Measurements from ENCODE around the gene RREB1.

Gene RREB1

DNA sequence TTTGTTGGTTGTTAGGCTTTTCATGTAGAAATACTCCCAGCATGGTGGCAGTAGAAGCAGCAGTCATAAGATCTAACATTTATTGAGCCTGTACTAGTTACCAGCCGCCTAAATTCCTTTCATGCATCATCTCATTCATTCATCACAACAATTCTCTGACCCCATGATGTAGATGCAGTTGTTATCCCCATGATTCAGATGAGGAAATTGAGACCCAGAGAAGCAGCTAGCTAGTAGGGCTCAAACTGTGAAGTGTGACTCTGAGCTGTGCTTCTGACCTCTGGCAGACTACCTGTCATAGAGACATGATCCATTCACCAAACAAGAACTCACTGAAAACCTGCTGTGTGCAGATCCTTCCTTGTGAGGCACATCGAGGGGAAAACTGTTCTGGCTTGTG, 16.9 kb downstream of the RREB1 start:
- DNase-seq, result no peak

DNA sequence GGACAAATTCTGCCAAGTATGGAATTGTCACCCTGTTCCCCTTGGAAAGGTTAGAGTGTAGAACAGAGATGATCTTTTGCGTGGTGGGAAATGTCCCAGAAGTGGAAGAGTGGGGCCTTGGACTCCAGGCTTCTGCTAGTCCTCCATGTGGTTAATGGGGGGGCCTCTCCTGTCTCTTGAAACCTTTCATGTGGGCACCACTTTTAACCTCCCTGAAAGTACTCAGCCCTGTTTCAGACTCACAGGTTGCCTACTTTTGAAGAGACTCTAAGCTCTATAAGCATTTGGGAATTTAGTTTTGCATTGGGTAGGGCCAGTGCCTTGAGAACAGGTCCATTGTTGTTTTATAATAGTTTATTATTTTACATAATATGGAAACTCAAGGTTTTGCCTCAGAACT, 17.5 kb downstream of the RREB1 start:
- no peak for DNase-seq

DNA sequence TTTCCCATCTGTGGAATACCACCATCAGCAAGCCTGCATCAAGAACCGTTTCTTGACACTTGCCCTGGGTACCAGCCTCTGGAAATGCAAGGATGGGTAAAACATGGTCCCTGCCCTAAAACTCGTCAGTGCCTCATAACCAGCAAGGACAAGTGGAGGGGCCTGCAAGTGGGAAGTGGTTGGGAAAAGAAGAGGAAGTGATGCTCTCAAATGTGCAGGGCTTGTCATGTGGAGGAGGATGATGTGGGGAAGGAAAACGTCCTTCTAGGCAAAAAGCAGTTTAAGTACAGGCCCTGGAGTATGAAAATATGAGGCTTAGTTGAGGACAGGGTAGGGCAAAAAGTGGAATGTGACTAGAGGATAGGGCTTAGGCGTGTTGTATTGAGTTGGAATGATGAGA, 19.0 kb downstream of the RREB1 start:
- DNase-seq, result no peak

DNA sequence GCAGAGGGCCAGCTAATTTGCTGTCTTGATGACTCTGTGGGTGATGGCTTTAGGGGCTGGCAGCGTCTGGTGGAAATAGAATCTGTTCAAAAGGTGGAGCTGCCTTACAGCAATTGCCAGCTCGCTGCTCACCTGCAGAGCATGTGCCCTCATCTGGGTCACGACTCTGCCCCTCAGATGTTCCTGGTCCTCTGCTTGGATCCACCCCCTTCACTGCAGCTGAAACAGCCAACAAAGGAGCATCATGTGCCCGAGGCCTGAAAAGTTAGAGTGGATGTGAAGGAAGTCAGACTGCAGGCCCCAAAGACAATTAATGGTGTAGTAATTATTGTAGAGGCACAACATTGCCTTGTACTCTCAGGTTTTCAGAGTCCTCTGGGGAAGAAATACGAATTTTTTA, 19.9 kb downstream of the RREB1 start:
- no peak for DNase-seq

DNA sequence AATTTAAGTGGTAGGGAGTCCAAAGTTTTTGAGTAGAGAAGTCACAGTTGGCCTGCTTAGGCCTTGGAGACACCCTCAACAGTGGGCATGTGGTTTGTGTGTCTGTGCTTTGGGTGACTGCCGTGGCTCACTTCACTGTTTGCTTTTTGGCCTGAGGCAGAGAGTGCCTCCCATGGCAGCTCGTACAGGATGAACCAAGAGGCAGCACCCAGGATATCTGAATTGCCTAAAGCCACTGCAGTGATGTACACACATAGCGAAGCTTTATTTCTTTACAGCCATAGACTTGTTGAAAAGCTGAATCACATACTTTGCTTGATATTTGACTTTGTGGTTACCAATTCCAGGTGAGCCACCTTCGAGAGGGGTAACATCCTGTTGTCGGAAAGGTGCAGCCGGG, 21.6 kb downstream of the RREB1 start:
- no peak for DNase-seq

DNA sequence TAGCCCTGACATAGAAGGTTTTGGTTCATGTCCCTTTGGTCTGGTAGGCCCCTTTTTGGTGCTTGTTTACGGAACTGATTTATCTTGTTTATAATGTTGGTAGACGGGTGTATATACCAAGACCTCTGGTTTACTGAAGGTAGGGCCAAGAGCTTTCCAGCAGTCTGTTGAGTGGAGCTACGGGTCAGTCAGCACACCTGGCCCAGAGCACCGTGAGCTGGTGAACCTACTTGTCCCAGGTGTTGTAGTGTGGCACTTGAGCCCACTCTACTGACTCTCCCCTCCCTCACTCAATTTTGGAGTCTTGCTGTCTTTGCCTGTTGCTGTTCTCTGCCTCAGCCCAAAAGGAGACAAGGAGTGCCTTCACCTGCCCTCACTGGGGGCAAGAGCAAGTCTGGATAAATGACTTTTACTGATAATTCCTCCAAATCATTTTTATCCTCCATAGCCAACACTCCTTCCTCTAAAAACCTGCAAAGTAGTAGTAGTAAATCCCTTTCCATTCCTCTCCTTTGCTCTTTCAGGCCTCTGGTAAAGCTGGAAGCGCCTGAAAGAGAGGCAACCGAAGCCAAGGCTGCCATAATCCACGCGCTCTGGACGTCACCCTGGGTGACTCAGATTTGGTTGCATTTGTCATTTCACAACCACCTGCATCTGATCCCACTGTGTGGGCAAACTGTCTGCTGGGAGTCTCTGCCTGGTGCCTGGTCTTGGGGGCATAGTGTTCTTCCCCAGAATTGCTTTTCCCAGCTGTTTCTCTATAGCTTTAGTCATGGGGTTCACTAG, 22.2 kb downstream of the RREB1 start:
- DNase-seq, result no peak

DNA sequence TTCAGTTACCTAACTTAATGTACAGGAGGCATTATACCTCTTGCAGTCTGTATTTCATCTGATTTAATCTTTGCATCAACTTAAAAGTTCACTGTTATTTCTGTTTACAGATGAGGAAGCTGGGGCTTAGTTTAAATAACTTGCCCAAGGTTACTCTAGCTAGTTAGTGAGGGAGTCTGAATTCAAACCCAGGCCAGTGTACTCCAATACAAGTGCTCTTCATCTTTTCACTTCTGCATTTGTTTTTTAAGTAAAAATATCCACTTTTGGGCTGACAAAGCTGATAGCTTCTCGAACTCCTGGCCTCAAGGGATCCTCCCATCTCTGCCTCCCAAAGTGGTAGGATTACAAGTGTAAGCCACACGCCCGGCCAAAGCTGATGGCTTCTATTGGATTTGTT, 23.6 kb downstream of the RREB1 start:
- no peak for DNase-seq

DNA sequence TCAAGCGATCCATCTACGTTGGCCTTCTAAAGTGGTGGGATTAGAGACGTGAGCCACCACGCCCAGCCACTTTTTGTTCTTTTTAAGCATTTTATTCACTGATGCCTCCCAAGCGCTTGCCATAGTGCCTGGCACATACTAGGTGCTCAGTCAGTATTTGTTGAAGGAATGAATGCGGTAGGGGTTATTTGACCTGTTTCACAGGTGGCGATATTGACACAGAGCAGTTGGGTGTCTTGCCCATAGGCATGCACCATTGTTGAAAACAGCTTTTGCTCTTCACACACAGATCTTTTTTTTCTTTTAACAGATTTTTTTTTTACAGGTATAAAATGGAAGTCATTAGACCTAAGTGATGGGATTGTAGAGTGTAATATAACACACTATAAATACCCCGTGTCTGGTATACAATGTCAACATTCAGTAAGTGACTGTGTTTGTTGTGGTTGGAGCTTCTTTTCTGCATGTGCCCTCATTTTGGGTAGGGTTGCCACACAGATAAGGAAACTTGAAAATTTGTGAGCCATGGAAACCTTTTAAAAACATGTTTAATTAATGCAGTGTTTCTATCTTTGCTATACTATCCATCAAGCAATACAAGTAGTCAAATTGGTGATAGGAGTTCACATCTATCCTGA, 24.8 kb downstream of the RREB1 start:
- peak; percentile 74 for DNase-seq

DNA sequence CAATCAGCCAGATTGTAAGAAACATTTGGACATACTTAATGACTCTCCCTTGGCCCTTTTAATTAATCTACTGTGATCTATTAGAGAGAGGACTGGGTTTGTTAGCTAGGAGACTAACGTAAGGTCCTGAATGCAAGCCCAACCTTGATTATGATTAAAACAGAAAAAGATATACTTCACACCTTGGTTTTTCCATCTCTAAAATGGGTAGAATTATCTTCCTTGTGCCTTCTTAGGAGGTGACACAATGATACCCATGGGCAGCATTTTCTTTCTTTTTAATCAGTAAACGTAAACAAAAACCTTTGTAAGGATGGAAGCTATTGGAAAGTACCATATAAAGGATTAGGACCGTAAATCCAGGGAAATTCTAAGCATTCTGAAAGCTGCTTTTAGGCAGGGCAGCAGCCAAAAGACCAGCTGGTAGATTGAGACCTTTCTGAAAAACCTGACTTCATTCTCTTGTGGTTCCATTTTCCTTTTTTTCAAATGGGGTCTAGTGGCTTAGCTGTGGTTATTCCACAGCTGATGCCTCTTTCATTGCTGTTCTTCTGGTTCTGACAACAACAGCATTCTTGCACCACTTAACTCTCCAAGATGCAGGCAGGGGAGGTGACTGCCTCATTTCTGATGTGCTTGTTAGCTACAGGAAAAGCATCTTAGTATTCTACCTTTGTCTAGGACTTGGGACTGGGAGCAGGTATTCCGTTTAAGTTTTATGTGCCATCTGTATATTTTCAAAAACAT, 27.4 kb downstream of the RREB1 start:
- no peak for DNase-seq

DNA sequence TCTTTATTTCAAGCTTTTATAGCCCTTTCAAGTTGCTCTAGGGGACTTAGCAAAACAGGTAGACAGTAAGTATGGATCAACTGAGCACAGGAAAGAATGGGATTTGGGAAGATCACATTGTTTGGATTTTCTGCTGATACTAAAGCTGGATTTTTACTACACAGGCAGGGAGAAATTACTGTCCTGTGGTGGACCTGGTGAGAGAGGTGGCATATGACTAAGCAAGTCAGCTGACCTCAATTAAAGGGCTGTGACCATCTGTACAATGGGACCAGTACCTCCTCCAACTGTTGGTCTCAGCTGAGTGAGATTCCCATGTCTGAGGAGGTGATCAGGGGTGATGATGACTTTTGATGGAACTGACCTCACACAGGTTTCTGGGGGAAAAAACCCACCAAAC, 28.0 kb downstream of the RREB1 start:
- no peak for DNase-seq

DNA sequence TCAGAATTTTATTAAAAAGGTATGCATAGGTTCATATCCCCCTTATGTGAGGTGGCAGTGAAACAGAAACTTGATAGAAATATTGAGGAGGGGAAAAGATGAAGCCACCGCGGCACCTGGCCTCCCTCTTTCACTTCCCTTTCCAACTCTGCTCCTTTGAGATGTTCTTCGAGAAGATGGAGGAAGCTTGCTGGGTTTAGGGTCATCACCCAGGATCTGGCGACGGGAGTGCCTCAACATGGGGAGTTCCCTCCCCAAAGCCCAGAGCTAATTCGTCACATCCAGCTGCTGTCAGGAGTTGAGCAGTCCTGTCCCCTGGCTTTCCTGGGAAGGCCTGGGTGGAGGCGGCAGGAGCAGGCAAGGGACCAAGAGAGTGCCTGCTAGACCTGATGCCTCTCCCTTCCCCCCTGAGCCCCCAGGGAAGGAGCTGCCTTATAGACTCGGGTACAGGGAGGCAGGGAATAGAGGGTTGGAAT, 29.1 kb downstream of the RREB1 start:
- DNase-seq, result no peak

DNA sequence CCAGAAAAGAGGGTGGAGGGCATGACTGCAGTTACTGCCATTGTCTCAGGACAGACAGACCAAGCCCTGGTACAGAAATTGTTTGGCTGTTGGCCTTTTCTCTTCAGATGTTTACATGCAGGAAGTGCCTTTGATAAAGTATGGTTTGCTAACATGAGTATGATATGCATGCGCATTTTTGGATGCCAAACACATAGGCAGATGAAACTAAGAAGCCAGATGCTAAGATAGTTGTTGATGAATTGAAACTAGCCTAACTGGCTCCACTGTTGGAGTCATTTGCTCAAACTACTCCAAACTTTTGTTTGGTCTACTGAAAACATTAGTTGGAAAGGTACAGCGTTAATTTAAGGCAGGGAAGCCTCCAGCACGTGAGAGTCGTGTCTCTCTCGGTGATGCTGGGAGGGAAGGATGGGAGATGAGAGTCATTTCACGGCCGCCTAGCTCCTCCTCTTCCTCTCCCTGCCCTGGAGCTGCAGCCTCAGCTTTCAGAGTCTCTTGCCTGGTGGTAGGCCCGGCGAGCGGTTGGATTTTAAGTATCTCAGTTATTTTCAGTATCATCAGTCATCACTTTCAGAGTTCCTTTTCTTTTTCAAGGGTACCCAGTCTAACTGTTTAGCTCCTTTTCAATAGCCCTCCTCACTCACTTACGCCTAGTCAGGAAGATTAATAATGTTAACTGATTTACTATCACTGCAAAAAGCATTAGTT, 29.7 kb downstream of the RREB1 start:
- no peak for DNase-seq

DNA sequence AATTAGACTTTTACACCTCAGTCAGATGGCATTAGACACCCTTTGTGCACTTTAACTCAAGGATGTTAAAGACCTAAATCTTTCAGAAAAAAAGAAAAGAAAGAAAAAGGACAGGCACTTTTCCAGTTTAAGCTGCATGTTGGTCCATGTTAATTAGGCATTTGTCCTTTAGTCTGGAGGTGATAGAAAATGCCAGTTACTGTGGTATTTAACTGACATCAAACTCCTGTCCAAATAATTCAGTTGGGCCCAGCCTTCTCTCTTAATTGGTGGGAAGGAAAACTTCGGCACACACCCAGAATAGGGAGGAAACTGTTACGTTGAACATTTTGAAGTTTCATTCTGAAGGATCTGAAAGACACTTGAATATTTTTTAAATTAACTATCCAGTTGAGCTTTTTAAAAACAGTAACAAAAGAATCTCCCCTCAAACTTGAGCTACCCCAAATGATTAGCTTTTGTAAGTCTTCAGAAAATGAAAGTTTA, 30.3 kb downstream of the RREB1 start:
- no peak for DNase-seq

DNA sequence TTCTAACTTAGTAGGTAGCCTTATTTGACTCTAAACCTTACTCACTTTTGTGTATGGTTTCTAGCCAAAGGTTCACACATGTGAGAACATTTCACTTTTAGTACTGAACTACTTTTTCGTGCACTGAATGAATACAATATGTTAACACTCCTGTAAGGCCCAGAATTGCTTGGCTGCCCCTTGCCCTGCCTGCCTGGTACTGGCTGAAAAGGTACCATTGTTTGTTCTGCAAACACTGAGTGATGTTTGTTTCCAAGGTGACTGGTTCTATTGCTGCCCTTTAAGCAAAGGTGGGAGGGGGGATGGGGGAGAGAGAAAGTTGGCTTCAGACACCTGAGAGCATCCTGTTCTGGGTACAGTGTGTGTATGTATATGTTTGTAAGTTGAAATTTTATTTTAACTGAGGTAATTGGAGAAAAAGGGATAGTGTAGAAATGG, 31.2 kb downstream of the RREB1 start:
- DNase-seq, result peak; percentile 51

DNA sequence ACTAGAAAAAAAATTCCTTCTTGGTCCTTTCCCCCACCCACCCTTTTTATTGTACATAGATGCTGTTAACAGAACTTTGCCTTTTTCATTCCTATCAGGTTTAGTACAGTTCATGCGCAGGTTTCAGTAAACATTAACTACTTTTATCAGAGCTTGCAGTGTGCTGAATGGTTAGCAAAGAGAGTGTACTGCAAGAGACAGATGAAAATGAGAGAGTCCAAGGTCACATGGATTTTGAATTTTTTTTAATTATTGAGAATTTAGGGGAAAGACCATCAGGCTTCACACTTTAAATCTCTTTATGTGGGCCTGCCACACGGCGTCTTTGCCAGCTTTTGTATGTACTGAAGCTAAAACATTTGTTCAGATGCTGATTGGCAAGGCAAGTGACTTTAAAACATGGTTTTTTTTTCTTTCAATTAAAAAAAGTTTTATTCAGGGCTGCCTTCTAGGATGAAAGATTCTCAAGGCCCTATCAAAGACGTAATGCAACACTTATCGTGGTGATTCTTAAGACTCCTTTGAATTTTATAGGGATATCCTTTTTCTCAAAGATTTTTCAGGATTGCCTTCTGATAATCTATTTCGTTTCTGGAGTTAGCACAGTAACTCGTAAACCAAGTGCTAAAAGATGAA, 32.2 kb downstream of the RREB1 start:
- no peak for DNase-seq

DNA sequence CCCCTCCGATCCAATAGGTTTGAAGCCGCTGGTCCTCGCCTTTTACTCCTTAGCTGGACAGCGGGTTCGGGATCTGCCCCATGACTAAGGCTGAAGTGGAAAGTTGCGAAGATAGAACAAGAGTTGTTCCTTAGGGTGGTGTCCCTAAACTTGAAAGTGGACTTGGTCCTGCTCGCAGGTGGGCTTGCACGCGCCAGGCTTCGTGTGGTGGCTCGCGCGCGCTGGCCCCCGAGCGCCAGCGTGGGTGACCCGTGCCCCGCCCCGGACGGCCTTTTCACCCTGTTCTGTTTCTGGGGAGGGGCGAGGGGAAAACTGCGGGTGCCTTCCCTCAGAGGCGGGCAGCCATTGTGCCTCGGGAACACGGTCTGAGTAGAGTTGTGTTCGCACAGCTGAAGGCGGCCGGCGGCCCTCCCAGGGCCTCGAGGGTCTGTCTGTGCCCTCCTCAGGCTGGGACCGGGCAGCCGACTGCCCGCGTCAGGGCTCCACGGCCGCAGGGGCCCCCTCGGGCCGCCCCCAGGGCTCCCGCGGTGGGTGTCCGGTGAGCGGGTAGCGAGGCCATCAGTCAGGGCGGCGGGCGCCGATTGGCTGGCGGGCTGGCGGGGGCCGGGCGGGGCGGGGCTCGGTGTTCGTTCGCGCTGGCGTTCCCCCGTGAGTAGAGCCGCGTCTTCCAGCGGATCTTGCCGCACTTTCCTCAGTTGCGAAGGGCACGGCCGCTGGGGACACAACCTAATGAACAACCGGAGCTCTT, 33.0 kb downstream of the RREB1 start:
- no peak for DNase-seq

DNA sequence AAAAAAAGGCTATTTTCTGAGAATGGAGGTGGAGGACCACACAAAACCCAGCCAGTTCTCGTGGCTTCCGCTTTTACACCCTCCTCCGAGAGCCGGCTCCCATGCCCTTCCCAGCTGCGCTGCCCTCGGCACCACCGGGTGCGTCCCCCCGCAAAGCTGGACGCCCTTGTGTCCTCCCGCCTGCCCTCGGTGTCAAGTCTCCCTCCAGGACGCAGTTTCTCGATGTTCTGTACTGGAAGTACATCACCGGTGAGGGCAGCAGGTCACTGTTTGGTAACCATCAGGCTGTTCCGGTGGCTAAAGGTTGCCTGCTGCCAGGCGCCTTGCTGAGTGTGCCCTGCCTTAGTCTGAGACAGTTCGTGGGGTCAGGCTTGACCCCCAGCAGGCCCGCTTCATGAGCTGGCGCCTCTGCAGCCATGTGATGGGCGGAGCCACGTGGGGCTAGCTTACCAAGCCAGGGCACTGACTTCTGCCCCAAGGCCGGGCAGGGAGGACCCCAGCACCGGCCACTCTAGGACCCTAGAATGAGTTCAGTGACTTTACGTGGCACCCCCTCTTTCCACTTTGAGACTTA, 34.6 kb downstream of the RREB1 start:
- DNase-seq, result no peak

DNA sequence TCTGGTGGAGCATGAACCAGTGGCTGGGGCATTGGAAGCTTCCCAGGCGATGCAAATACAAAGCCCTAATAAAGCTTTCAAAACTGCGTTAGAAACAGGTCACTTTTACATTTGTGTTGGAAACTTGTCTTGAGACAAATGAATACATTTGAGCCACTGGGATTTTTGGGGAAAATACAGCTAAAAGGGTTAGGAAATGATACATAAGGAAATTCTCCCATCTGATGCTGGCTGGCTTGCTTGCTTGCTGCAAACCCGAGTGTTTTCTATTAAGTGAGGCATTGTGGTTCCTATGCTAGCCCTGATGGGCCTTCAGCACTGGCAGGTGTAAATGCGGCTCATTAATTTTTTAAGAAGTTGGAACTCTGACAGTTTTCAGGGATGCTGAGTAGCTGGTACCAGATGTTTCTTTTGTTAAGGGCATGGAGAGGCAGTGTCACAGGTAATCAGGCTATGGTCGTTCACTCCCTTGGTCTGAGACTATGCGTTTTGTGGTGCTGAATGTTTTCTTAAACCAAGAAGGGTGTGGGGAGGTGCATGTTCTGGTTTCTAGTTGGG, 35.2 kb downstream of the RREB1 start:
- peak; percentile 99 for DNase-seq

DNA sequence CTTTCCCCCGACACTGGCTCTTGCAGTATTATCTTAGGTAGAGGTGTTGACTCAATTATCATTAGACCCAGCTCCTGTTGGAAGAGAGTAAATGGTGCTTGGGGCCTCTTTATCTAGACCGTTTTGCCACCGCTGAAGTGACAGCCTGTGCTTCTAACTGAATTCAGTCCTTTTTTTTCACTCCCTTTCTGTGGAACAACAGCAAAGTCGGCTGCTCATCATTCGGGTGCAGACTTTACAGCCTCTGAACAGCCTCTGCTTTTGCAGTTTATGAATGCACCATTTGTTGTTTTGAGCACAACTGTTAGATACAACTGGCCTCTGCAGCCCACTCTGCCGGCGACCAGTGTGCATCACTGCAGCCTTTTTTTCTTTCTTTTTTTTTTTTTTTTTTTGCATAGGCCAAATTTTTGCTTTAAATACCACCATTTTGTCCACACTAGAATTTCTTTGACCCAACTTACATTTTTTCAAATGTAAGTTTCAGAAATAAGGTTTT, 35.8 kb downstream of the RREB1 start:
- no peak for DNase-seq

DNA sequence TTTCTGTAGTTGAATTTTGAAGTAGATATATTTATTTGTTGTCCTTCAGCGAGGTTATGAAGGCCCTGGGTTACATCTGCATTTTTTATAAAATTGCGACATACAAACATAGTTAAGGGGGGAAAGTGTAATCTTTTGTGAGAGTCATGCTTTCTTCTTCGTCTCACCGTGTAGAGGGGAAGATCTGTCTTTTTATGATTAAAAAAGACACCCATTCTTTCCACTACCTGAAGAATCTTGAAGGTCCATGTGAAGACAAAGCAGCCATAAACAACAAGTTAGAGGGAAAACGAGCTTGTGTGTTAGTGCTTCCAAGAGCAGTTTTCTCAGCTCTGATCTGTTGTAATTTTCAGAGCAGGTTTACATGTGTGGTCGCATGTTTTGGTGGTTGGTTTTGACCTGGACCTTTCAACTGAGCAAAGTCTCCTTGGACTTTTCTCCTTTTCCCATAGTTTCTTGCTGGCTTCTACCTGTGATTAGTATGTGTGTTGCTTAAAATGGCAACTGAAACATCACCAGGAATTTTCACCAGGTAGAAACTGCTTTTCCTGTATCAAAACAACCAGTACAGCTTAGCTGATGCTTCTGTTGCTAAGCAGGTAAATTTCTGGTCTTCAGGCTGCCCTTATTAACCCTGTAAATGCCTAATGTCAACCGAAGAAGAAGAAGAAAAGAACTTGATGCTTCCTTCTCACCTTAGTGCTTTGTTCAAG, 37.3 kb downstream of the RREB1 start:
- no peak for DNase-seq
